Smooth muscle cell (in vitro differentiated cells): ENCODE measurements around the gene ARID1B. TPM values are rescaled to one million over a fixed set of nuclear protein-coding genes. Genes with fewer than 3 reads are reported as not detected.

Source experiments
- DNase-seq: peaks from one replicate; lab custom pipeline; 2025; ENCODE audit not compliant: unreplicated experiment; lab: John Stamatoyannopoulos, UW
- H2AFZ ChIP-seq: fragments of 200-600 bp; sonication (generic); 2 replicates; pipeline ENCODE4 v1.6.0; 2016; ENCODE audit warnings: antibody characterized with exemption, low read depth, mild to moderate bottlenecking
- H3F3A ChIP-seq: fragments of 200-600 bp; sonication (generic); 2 replicates; pipeline ENCODE4 v1.6.0; 2017; ENCODE audit warnings: antibody characterized with exemption, low read depth
- H3K27ac ChIP-seq: fragments of 200-600 bp; sonication (generic); 2 replicates; pipeline ENCODE4 v1.5.1; 2016; ENCODE audit warnings: low read depth, mild to moderate bottlenecking
- H3K27me3 ChIP-seq: fragments of 200-600 bp; sonication (generic); 2 replicates; pipeline ENCODE4 v1.6.1; 2016; ENCODE audit warnings: low read depth, mild to moderate bottlenecking
- H3K36me3 ChIP-seq: fragments of 200-600 bp; sonication (generic); 2 replicates; pipeline ENCODE4 v1.5.1; 2016; ENCODE audit warnings: low read depth
- H3K4me1 ChIP-seq: fragments of 200-600 bp; sonication (generic); 2 replicates; pipeline ENCODE4 v1.5.1; 2016; ENCODE audit warnings: low read depth
- H3K4me2 ChIP-seq: fragments of 200-600 bp; sonication (generic); 2 replicates; pipeline ENCODE4 v1.6.0; 2016; ENCODE audit warnings: mild to moderate bottlenecking
- H3K4me3 ChIP-seq: fragments of 200-600 bp; sonication (generic); 2 replicates; pipeline ENCODE4 v1.5.1; 2016; ENCODE audit warnings: mild to moderate bottlenecking
- H3K79me2 ChIP-seq: fragments of 200-600 bp; sonication (generic); 2 replicates; pipeline ENCODE4 v1.6.0; 2016; ENCODE audit warnings: low read depth, mild to moderate bottlenecking
- H3K9ac ChIP-seq: fragments of 200-600 bp; sonication (generic); 2 replicates; pipeline ENCODE4 v1.6.0; 2016; ENCODE audit warnings: low read depth
- H3K9me3 ChIP-seq: fragments of 200-600 bp; sonication (generic); replicated peaks from 2 replicates; pipeline ENCODE4 v1.5.1; 2016; ENCODE audit warnings: low read depth
- H4K20me1 ChIP-seq: fragments of 200-600 bp; sonication (generic); 2 replicates; pipeline ENCODE4 v1.6.0; 2016; ENCODE audit warnings: low read depth
- WGBS: methylation state at CpG from one replicate; pipeline ENCODE4 v1.1.7; 2016; ENCODE audit warnings: low lambda C conversion rate; 5-methylcytosine and 5-hydroxymethylcytosine counted together
- polyA plus RNA-seq: library from polyadenylated mRNA; unstranded; fragments of >200 nt; fragmentation: Nextera tagmentation; extraction: Ambion mirVana; gene quantifications from 2 replicates; pipeline ENCODE4 v1.2.1, GENCODE V29; 2016
- total RNA-seq: library from RNA; depleted of rRNA; stranded (reverse); fragments of >200 nt; gene quantifications from 2 replicates; pipeline ENCODE4 v1.2.3, GENCODE V29; 2014
- TF ChIP-seq, protein P1 (sequence below): fragments of 200-600 bp; sonication (generic); IDR thresholded peaks from 2 replicates; pipeline ENCODE4 v1.5.1; 2017; ENCODE audit warnings: borderline replicate concordance, mild to moderate bottlenecking, antibody characterized with exemption; ENCODE audit not compliant: insufficient read depth, poor library complexity, severe bottlenecking

The ARID1B gene
- total and polyA plus RNA-seq, 2 experiments from 2014 or later, result 30.1 to 65.4 TPM

DNA sequence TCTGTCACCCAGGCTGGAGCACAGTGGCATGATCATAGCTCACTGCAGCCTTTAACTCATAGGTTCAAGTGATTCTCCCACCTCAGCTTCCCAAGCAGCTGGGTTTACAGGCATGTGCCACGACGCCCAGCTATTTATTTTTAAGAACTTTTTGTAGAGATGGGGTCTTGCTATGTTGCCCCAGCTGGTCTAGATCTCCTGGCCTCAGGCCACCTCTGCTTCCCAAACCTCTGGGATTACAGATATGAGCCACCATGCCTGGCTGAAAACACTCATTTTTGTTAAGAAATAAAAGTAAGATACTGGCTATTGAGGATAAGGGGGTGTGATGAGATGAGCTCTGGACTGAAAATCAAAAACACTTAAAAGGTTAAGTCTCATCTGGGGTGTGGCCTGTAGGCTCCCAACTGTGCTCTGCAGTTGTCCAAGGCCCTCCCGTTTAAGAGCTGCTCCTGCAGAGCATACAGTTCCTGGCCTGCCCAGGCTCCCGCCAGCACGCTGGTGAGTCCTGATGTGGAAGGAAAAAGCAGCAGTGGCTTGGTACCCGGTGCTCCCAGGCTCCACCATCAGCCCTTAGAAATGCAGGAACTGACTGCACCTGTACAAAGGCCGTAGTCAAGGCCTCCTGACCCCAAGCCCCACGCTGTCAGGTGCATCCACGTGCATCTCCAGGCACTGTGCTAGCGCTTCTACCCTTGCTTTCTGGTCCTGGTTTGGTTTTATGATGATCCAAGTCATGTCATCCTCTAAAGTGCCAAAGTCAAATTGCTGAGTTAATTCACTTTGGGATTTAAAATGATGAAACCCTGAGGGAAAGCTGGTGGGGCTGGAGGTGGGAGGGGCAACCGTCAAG is 434.7 kb downstream of the ARID1B start:
- Histone ChIP-seq H3K27me3 (no peaks in the 10 kb centered on the region), H3K9ac (no peak overlapping the region), H3K36me3 (no peaks in the 10 kb centered on the region), H3K9me3 (no peaks in the 10 kb centered on the region), H3K4me3 (no peak overlapping the region), H3K4me2 (no peak overlapping the region), H3F3A (peaks cover 7% of the 10 kb centered on the region), H2AFZ (no peak overlapping the region), H3K79me2 (no peaks in the 10 kb centered on the region), H3K4me1 (no peaks in the 10 kb centered on the region), H3K27ac (no peak overlapping the region), H4K20me1 (no peaks in the 10 kb centered on the region)
- TF ChIP-seq, protein P1, sequence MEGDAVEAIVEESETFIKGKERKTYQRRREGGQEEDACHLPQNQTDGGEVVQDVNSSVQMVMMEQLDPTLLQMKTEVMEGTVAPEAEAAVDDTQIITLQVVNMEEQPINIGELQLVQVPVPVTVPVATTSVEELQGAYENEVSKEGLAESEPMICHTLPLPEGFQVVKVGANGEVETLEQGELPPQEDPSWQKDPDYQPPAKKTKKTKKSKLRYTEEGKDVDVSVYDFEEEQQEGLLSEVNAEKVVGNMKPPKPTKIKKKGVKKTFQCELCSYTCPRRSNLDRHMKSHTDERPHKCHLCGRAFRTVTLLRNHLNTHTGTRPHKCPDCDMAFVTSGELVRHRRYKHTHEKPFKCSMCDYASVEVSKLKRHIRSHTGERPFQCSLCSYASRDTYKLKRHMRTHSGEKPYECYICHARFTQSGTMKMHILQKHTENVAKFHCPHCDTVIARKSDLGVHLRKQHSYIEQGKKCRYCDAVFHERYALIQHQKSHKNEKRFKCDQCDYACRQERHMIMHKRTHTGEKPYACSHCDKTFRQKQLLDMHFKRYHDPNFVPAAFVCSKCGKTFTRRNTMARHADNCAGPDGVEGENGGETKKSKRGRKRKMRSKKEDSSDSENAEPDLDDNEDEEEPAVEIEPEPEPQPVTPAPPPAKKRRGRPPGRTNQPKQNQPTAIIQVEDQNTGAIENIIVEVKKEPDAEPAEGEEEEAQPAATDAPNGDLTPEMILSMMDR, result no peak
- WGBS, result 91% methylated on average over 11 of the region's 11 CpGs
- no peak for DNase-seq

DNA sequence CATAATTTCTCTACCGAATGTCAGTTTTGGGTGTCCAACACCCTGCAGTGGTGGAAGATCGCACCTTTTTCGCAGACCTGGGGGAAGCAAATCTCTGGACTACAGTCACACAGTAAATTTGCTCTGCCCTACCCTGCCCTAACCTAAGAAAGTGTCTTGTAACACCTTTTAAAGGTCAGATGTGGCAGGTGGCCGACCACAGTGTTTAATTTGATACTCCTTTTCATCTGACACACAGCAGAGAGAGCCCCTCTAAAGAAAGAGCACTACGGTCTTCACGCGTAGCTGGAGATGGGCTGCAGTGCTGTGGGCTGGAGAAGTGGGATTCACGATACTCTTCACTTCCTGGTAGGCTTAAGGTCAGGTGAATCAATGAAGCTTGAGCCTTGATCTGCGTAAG is 436.2 kb downstream of the ARID1B start:
- TF ChIP-seq, protein P1, result no peak
- H3K27ac ChIP-seq, result no peak overlapping the region
- no peak for DNase-seq
- 95% methylated on average over 9 of the region's 9 CpGs for WGBS
- no peaks in the 10 kb centered on the region for H3K36me3 ChIP-seq
- H3K4me3 ChIP-seq, result no peak overlapping the region
- H3K79me2 ChIP-seq, result no peaks in the 10 kb centered on the region
- H3F3A ChIP-seq, result peaks cover 7% of the 10 kb centered on the region
- no peak overlapping the region for H2AFZ ChIP-seq
- H3K9ac ChIP-seq, result no peak overlapping the region
- no peaks in the 10 kb centered on the region for H3K9me3 ChIP-seq
- H3K4me2 ChIP-seq, result no peak overlapping the region
- H3K27me3 ChIP-seq, result no peaks in the 10 kb centered on the region
- no peaks in the 10 kb centered on the region for H4K20me1 ChIP-seq
- H3K4me1 ChIP-seq, result no peaks in the 10 kb centered on the region

- no peak for DNase-seq
- H3K36me3 ChIP-seq, result no peaks in the 10 kb centered on the region
- no peak overlapping the region for H3K4me2 ChIP-seq
- TF ChIP-seq, protein P1, result no peak
- no peaks in the 10 kb centered on the region for H3K4me1 ChIP-seq
- no peaks in the 10 kb centered on the region for H3K9me3 ChIP-seq
- H3K79me2 ChIP-seq, result no peaks in the 10 kb centered on the region
- H4K20me1 ChIP-seq, result no peaks in the 10 kb centered on the region
- peaks cover 7% of the 10 kb centered on the region for H3F3A ChIP-seq
- no peak overlapping the region for H3K4me3 ChIP-seq
- WGBS, result 93% methylated on average over 10 of the region's 10 CpGs
- no peak overlapping the region for H3K9ac ChIP-seq
- no peaks in the 10 kb centered on the region for H3K27me3 ChIP-seq
- H2AFZ ChIP-seq, result no peak overlapping the region
- no peak overlapping the region for H3K27ac ChIP-seq
These were observed 436.9 kb downstream of the ARID1B start for GRCh38 chr6:157213907-157214565.
